Stimulated activated CD4-positive, alpha-beta T cell treated with anti-CD3 and anti-CD28 coated beads, Interleukin-15, amount 100 ng/mL, for 48 hours (primary cell): ENCODE data around the gene FMN1.
A peak's percentile ranks its signal among the peaks of the same experiment; 100 is the strongest.

ENCODE experiments used
- DNase-seq, 2 donors: peaks; one replicate each; pipeline ENCODE4 v3.0.0-alpha.2; 2020; ENCODE audit warnings: low read depth in 2 of 2

The FMN1 gene

DNA sequence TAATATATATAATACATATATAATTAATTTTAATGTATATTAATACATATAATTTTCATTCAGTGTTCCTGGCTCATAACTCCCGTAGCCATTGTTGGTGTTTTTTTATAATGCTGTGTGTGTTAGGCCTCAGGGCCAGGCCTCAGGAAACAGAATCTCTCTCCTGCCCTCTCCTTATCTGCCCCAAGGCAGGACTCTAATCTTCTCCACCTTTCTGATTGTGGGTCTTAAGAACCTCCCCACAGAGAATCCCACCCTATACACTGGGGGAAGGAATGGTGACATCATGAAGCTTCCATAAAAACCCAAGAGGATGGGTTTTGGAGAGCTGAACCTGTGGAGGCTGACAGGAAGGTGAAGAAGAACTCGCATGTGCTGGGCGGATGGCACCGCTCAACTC lies 4.0 kb upstream of the FMN1 start:
- no peak for DNase-seq

DNA sequence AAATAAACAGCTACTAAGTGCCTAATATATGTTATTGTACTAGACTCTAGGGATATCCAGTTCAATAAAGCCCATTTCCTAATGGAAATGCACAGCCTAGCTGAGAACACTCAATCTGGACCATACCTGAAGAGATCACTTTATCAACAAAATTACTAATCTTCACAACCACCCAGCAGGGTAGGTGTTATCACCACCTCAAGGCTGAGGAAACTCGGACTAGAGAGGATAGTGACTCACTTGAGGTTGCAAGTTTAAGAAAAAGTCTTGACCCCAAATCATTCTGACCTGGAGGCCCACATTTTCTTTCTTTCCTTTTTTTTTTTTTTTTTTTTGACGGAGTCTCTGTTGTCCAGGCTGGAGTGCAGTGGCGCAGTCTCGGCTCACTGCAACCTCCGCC lies 3.1 kb upstream of the FMN1 start:
- DNase-seq: no peak

DNA sequence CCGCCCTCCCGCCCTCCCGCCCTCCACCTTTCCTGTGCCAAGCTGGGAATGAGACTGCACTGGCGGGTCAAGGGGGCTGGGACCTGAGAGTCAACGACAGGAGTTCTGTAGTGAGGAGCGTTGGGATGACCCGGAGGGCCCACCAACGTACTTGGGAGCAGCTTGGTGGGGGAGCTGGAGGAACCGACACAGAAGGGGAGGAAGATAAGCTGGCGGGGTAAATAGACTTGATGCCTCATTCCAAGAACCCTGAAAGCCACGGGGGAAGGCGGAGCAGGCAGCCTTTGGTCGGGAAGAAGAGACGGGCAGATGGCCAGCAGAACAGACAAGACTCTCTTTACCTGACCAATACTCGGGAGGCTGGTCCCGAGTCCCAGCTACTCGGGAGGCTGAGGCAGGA lies 277 bp downstream of the FMN1 start:
- no peak for DNase-seq

DNA sequence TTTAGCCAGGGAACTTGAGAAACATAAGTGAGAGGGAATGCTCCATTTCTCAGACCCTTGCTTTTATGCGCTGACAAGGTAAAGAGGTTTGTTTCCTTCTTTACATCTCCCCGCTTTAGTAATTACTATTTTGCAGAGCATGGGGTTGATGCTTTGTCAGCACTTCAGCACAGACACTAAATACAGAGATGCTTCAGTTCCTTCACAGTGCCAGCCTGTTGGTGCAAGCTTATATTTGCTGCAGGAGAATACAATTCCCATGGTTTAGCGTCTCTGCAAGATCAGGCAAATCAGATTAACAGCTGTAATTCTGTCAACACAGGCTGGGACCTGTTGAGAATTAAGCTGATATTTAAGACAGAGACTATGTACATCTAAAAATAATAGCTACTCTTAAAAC lies 2.9 kb downstream of the FMN1 start:
- no peak for DNase-seq

DNA sequence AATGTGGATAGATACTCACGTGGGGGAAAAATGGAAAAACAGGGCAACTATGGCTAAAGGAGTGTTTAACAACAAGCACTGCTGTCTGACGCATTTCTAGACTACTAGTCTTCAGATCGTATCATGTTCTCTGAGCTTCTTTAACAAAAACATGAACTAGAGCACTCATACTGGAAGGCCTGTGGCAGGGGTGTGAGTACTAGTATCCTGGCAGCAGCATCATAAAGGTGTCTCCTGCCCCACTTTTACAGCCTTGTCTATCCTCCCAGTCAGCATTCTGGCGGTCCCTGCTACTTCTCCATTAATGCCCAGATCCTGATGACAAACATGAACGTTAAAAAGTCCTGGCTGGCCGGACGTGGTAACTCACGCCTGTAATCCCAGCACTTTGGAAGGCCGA lies 4.0 kb downstream of the FMN1 start:
- DNase-seq: peak; percentile 10 to 27

DNA sequence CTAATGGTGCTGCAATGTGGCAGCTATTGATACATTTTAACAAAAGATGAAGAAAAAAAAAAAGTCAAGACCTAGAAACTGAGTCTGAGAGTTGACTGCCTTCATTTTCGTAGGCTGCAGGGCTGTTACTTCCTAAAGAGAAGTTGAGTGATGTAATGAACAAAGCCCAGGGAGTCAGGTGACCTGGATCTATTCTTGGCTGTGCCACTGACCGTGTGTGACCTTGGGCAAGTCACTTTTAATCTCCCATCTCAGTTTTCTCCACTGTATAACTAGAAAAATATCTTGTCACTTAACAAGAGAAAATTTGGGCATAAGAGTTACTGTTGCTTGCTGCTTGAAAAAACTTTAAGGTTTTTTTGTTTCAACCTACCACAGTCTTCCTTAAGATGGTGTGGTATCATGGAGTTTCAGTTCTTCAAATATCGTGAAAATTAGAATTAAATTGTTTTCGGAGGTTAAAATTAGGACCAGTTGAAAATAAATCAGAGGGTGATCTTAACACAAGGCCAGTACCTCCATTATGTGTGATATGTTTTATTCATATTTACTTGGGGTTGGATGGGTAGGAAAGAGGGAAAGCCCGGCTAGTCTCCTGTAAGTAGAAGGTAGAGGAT lies 5.8 kb downstream of the FMN1 start:
- no peak for DNase-seq

DNA sequence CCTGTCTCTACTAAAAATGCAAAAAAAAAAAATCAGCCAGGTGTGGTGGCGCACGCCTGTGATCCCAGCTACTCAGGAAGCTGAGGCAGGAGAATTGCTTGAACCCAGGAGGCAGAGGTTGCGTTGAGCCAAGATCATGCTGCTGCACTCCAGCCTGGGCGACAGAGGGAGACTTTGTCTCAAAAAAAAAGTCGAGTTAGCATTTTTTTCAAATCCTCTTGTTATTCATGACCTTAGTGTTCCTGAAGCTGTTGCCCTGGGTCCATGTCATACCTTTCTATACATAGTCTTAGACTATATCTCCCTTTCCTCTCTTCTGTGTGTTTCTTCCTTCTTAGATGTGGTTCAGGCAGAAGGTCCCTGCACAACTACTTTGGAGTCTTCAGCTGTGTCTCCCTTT lies 6.4 kb downstream of the FMN1 start:
- DNase-seq: no peak

DNA sequence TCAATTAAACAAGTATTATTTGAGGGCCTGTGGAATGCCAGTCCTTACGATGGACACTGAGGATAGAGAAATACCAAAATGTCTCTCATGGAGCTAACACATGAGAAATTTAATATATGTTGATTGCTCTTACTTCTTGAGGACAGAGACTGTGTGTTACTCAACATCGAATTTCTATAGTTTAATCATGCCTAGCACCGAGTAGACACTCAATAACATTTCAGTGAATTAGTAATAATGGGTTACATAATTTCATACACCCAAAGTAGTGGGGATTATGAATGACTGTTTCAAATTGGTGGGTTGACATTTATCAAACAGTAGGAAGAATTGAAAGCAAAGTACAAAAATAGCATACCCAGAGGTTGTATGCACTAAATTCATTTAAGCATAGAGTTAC lies 11.2 kb downstream of the FMN1 start:
- DNase-seq: no peak

DNA sequence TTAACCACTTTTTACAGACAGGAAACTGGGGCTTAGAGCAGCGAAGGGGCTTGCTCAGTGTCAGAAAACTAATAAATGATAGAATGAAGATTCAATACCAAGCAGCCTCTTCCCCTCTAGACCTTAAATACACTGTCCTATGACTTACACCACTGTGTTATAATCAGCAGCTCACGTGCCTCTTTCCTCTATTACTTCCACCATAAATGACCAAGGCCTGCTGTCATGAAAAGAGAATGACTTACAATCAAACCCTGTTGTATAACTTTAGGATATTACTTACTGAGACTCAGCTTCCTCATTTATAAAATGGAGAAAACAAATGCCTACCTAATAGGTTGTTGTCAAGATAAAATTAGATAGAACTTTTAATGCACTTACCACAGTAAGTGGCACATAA lies 11.6 kb downstream of the FMN1 start:
- no peak for DNase-seq

DNA sequence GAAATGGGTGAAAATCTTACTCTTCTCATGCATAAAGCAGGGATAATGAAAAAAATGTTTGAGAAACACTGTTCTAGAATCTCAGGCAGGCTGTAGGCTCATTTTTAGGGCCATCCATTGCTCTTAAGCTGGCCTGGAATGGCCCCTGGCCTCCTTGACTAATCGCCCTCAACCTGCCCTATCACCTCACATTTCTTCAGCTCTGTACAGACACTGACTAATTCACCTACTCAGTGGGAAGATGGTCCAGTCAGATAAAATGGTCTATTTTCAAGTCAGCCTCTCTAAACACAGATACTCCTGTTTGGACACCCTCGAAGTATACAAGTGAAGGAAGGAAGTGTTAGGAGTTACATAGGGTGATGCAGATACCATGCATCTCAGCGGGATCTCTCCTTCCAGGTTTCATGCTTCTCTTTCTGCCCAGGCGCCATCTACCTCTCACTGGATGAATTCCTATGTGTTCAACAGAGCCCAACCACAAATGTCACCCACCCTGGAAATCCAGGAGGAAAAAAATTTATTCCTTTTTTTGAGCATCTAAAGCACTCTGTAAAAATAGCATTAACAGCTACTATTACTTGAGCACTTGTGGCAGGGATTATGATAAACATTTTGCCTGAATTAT lies 12.1 kb downstream of the FMN1 start:
- no peak for DNase-seq

DNA sequence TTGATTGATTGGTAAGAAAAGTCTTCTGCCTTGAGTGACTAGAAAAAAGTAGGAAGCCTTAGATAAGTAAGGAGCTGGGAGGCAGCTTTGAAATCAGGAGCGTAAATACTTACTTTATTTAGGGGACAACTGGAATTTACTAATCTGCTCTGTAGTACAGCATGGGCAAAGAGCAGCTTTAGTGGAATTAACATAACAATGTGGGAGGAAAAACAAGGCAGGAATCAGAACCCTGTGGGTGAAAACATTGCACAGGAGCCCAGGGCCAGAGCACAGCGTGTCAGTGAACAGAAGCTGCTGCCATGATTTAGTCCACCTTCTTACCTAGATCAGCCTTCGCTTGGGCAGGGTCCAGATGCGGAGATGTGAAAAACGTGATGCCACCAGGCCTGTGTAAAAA lies 14.6 kb downstream of the FMN1 start:
- DNase-seq: no peak

DNA sequence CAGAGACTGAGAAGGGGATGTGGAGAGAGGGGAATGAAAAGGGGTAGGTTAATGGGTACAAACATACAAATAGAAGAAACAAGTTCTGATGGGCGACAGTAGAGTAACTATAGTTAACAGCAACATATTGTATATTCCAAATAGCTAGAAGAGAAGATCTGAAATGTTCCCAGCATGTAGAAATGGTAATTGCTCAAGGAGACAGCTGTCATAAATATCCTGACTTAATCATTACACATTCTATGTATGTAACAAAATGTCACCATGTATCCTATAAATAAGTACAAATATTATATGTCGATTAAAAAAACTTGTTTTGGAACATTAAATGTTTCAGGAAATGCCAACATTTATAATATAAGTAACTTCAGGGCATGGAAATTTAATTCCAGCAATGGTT lies 23.3 kb downstream of the FMN1 start:
- DNase-seq: no peak

DNA sequence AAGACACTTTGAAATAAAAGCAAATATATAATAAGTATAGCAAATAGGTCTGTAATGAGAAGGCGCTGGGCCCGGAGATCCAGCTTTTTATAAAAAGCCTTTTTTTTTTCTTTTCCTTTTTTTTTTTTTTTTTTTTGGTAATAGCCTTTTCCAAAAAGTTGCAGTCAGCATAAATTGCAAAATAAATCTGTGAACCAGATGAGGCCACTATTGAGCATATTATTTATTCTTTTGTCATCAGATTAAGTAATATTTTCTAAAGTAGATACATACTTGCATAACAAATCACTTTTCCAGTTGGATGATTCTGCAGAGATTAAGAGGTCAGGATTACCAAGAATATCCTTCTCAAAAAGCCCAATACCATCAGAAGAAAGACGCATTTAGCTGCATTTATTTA lies 24.9 kb downstream of the FMN1 start:
- no peak for DNase-seq

DNA sequence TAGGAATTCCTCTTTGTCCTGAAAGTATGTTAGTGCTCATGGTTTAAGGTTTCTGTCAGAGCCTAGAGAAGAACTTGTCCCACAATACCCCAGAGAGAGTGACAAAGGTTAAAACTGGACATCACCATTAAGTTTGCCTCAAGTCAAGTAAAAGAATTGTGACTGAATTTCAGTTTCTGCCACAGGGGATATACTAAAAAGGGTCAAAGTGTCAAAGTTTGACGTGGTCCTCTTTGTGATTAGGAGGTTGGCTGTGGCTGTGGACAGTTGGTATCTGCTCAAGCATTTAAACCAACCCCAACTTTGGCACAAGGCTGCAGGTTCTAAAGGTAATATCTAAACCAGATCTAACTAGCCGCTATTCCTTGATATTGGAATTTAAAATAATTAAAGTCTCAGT lies 26.1 kb downstream of the FMN1 start:
- DNase-seq: no peak

DNA sequence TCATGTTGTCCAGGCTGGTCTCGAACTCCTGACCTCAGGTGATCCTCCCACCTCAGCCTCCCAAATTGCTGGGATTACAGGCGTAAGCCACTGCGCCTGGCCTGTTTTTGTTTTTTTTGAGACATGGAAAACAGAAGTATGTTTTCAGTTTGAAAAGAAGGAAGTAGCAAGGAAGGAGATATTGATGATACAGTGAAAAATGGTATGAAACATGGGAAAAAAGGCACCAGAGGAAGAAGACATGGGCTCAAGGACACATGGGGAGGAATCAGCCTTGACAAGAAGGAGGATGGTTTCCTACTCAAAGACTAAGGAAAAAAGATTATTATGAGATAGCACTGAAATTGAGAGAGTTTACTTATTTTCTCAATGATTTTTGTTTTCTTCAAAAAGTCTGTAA lies 30.7 kb downstream of the FMN1 start:
- no peak for DNase-seq

DNA sequence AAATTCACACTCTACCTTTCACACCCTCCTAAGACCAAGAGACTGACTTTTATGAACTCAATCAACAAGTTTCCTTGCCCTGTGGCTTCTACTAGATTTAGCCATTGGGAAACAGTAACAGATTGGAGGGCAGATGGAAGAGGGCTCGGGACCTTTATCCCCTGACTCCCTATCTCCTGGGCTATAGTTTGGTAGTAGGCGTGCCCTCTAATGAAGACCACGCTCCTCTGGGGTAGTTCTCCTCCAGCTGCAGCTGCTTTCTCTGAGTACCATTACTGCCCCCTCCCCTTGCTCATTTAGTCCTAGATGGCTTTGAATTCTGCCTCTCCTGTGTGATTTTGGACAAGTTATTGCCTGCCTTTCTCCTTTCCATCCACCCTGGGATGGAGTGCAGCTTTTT lies 33.3 kb downstream of the FMN1 start:
- DNase-seq: no peak

DNA sequence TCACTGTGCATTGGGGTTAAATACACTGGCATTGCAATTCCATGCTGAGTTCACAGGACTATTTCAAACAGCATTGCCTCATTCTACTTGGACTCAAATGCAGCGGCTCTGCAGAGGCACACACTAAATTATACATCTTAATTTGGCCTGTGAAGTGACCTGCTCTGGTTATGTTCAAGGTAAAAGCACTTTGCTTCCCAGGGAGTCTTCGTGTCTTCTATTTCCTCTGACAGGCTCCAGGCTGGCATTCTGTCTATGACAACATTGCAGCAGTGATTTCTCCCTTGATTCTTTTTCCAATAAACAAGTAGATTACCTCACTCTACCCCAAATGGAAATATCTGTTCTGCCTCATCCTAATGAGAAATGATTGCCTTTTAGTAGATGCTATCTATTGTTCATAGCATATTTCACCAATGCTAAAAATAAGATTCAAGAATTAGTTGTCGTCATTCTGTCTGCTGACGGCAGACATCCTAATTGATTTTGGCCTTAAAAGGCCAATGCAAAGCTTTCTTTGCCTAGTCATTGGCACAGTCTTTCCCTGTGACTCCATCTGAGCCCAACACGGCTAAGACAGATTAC lies 33.8 kb downstream of the FMN1 start:
- DNase-seq: no peak

DNA sequence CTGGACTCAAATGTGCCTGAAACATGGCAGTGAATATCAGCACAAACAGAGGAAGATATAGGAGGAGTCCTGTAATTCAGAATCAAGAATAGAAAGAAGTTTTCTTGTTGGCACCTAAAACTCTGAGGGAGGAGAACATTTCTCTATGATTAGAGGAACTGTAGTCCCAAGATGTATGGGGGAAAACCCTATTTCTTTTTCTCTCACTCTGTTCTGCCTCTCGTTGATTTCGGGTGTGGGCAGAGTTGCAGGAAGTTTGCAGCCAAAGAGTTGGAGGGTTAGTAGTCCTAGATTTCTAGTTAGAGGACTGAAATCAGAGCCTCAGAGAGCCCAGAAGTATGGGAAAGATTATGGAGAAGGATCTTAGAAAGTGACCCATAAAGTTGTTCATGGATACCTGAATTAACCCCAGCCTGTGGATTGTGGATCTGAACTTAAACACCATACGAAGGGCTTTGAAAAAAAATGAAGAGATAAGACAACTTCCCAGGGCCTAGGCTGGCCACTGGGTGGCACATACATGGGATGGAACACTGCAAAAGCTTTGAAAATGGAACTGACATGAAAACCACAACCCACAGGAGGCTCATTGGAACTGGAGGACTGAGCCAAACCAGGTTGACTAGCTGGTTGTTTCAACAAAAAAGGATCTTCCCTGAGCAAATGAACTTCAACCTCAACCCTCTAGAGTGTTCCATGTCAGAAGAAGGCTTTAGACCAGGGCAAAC lies 34.6 kb downstream of the FMN1 start:
- no peak for DNase-seq

DNA sequence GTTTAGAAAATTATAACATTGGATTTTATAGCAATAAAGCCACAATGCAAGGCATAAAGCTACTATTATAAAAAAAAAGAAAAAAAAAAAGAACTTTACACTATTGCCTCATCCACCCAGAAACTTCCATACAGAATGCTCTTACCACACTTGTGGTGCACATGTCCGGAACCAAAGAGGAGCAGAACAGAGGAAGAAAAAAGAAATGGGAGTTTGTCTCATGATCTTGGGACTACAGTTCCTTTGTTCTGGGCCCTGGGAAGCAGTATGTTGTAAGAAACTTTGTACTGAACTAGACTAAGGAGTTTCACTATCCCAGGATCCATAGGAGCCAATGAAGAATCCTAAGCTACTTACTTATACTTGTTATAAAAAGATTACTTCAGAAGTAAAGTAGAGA lies 36.1 kb downstream of the FMN1 start:
- no peak for DNase-seq

DNA sequence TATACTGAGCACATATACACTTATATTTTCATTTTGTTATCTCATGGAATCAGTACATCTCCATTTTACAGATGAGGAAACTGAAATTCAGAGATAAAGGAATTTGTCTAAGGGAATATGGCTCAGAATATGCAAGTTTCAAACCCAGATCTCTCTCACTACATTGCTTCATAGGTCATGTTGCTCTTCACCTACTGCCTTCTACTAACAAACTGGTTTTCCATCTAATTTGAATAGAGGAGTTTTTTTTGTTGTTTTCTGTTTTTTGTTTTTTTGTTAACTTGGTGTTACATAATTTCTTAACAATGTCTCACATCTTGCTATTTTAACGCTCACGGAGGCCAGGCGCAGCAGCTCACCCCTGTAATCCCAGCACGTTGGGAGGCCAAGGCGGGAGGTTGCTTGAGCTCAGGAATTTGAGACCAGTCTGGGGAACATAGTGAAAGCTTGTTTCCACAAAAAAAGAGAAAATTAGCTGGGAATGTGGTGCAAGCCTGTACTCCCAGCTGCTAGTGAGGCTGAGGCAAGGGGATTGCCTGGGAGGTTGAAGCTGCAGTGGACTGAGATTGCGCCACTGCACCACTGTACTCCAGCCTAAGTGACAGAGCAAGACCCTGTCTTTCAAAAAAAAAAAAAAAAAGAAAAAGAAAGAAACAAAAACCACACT lies 37.0 kb downstream of the FMN1 start:
- DNase-seq: no peak

DNA sequence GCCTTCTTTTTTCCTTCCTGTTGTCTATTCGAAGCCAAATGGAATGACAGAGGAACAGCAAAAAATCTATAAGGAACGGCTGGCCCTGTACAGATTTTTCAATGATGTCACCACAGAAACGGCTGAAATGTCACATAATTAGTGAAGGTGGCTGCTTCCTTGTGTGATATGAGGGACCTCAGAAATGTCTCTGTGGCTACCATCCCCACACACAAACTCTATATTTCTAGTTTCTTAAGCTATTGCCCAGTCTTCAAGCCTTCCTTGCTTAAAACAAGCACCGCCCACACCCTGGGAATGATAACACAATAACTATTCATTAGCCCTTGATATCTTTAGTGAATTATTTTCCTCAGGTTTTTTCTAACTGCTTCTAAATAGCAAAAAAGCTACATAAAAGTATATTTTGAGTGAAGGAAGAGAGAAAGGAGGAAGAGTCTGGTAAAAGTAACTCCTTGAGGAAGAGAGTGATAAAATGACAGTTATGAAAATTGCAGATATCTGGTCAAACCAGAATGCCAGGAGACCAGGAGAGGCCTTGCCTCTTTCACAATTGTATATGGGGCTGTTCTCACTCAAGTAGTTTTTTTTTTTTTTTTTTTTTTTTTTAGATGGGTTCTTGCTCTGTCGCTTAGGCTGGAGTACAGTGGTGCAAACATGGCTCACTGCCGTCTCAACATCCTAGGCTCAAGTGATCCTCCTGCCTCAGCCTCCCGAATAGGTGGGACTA lies 38.7 kb downstream of the FMN1 start:
- no peak for DNase-seq
